ENCODE data around the gene SHOX. TPM values are rescaled to one million over a fixed set of nuclear protein-coding genes. Genes with fewer than 3 reads are reported as not detected.

SHOX gene
- polyA plus RNA-seq, 3 donors = not detected

DNA sequence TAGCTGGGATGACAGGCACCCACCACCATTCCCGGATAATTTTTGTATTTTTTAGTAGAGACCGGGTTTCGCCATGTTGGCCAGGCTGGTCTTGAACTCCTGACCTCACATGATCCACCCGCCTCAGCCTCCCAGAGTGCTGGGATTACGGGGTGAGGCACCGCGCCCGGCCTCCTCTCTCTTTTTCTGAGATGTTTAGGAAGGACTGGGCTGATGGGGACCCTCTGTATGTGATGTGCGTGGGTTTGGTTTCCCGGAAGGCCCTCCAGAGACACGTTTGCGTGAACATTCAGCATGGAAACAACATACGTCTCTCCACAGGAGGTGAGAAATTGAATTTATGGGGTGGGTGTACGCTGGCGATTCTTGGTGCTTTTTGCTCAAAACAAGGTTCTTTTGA lies 18.6 kb downstream of the SHOX start:
- DNase-seq = no peak
- no peaks in the 10 kb centered on the region for H3K4me1 ChIP-seq (ENCODE audit: control insufficient read depth in 1 of 2, insufficient read depth in 2 of 2, low read length in 2 of 2)
- Mint-ChIP-seq H3K36me3 (no peaks in the 10 kb centered on the region), H3K4me3 (no peak overlapping the region), H3K27ac (no peak overlapping the region), H3K27me3 (ENCODE audit: low read depth in 3 of 3) (peaks cover 19 to 37% (median 25%) of the 10 kb centered on the region in 3 donors), H3K9me3 (peaks cover 0 to 8% (median 0%) of the 10 kb centered on the region in 7 donors), H3K4me1 (no peaks in the 10 kb centered on the region)
- no peak overlapping the region for H3K4me3 ChIP-seq (replicated peaks in 1 of 3; ENCODE audit: low read depth in 2 of 3, low read length in 3 of 3)
- H3K36me3 ChIP-seq (replicated peaks in 1 of 2; ENCODE audit: control insufficient read depth in 1 of 2, insufficient read depth in 2 of 2, low read length in 2 of 2) = no peaks in the 10 kb centered on the region
- H3K9me3 ChIP-seq (replicated peaks in 1 of 2; ENCODE audit: control insufficient read depth in 1 of 2, insufficient read depth in 1 of 2, low read length in 2 of 2) = no peaks in the 10 kb centered on the region
- H3K9ac ChIP-seq (ENCODE audit: insufficient read depth, low read length, poor library complexity, severe bottlenecking) = no peak overlapping the region
- H3K4me2 ChIP-seq (replicated peaks; ENCODE audit: extremely low read depth, low read length, poor library complexity, severe bottlenecking) = no peak overlapping the region
- peaks cover 3 to 11% of the 10 kb centered on the region in 2 donors for H3K27me3 ChIP-seq (ENCODE audit: control insufficient read depth in 2 of 2, insufficient read depth in 2 of 2, low read length in 2 of 2)
- H3K27ac ChIP-seq (ENCODE audit: low read depth in 1 of 2, low read length in 2 of 2) = no peak overlapping the region
- TF ChIP-seq, protein P1, sequence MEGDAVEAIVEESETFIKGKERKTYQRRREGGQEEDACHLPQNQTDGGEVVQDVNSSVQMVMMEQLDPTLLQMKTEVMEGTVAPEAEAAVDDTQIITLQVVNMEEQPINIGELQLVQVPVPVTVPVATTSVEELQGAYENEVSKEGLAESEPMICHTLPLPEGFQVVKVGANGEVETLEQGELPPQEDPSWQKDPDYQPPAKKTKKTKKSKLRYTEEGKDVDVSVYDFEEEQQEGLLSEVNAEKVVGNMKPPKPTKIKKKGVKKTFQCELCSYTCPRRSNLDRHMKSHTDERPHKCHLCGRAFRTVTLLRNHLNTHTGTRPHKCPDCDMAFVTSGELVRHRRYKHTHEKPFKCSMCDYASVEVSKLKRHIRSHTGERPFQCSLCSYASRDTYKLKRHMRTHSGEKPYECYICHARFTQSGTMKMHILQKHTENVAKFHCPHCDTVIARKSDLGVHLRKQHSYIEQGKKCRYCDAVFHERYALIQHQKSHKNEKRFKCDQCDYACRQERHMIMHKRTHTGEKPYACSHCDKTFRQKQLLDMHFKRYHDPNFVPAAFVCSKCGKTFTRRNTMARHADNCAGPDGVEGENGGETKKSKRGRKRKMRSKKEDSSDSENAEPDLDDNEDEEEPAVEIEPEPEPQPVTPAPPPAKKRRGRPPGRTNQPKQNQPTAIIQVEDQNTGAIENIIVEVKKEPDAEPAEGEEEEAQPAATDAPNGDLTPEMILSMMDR (IDR thresholded peaks at IDR 0.05) = no peak
- no peak overlapping the region for H2AFZ ChIP-seq (ENCODE audit: insufficient read depth, low read depth, low read length, poor library complexity, severe bottlenecking)
- intact Hi-C loops (cut with micrococcal nuclease) = no loop called here
- WGBS (ENCODE audit: insufficient coverage) = 83% methylated on average over 9 of the region's 15 CpGs
- no peaks in the 10 kb centered on the region for H4K20me1 ChIP-seq (ENCODE audit: insufficient read depth, low read length)
- no peaks in the 10 kb centered on the region for H3K79me2 ChIP-seq (ENCODE audit: insufficient read depth, low read length)

GRCh38 chrX:650324-650723 lies 19.7 kb downstream of the SHOX start:
- intact Hi-C loops (cut with micrococcal nuclease) = no loop called here
- Histone ChIP-seq H3K4me2 (replicated peaks; ENCODE audit: extremely low read depth, low read length, poor library complexity, severe bottlenecking) (no peak overlapping the region), H3K4me1 (ENCODE audit: control insufficient read depth in 1 of 2, insufficient read depth in 2 of 2, low read length in 2 of 2) (no peaks in the 10 kb centered on the region), H3K79me2 (ENCODE audit: insufficient read depth, low read length) (no peaks in the 10 kb centered on the region), H4K20me1 (ENCODE audit: insufficient read depth, low read length) (no peaks in the 10 kb centered on the region), H2AFZ (ENCODE audit: insufficient read depth, low read depth, low read length, poor library complexity, severe bottlenecking) (no peak overlapping the region), H3K27ac (ENCODE audit: low read depth in 1 of 2, low read length in 2 of 2) (no peak overlapping the region), H3K9me3 (replicated peaks in 1 of 2; ENCODE audit: control insufficient read depth in 1 of 2, insufficient read depth in 1 of 2, low read length in 2 of 2) (no peaks in the 10 kb centered on the region), H3K9ac (ENCODE audit: insufficient read depth, low read length, poor library complexity, severe bottlenecking) (no peak overlapping the region), H3K4me3 (replicated peaks in 1 of 3; ENCODE audit: low read depth in 2 of 3, low read length in 3 of 3) (no peak overlapping the region), H3K36me3 (replicated peaks in 1 of 2; ENCODE audit: control insufficient read depth in 1 of 2, insufficient read depth in 2 of 2, low read length in 2 of 2) (no peaks in the 10 kb centered on the region), H3K27me3 (ENCODE audit: control insufficient read depth in 2 of 2, insufficient read depth in 2 of 2, low read length in 2 of 2) (peaks cover 0 to 4% of the 10 kb centered on the region in 2 donors)
- Mint-ChIP-seq H3K4me1 (no peaks in the 10 kb centered on the region), H3K36me3 (no peaks in the 10 kb centered on the region), H3K4me3 (no peak overlapping the region), H3K9me3 (peaks cover 0 to 5% (median 0%) of the 10 kb centered on the region in 7 donors), H3K27ac (no peak overlapping the region), H3K27me3 (ENCODE audit: low read depth in 3 of 3) (peaks cover 15 to 33% (median 17%) of the 10 kb centered on the region in 3 donors)
- TF ChIP-seq, protein P1 (IDR thresholded peaks at IDR 0.05) = no peak
- no peak for DNase-seq
- WGBS (ENCODE audit: insufficient coverage) = 83% methylated on average over 11 of the region's 15 CpGs

All from CD14-positive monocyte (primary cell).